Suprapubic skin (tissue), 4 donors: Measurements from ENCODE around the gene PIK3R4. TPM values are rescaled to one million over a fixed set of nuclear protein-coding genes. Genes with fewer than 3 reads are reported as not detected.

ENCODE experiments used
- DNase-seq, 2 donors: peaks; one replicate each; pipeline ENCODE4 v3.0.0-alpha.2; 2019; ENCODE audit warnings: low spot score in 2 of 2
- H3K27ac ChIP-seq: fragments of 200-600 bp; sonication (generic); one replicate; pipeline ENCODE4 v1.5.1; 2019
- H3K27me3 ChIP-seq: fragments of 200-600 bp; sonication (generic); one replicate; pipeline ENCODE4 v1.5.1; 2019
- H3K36me3 ChIP-seq: fragments of 200-600 bp; sonication (generic); one replicate; pipeline ENCODE4 v1.5.1; 2019
- H3K4me1 ChIP-seq: fragments of 200-600 bp; sonication (generic); one replicate; pipeline ENCODE4 v1.5.1; 2019
- H3K4me3 ChIP-seq: fragments of 200-600 bp; sonication (generic); one replicate; pipeline ENCODE4 v1.5.1; 2019; ENCODE audit warnings: mild to moderate bottlenecking
- H3K9me3 ChIP-seq: fragments of 200-600 bp; sonication (generic); one replicate; pipeline ENCODE4 v1.5.1; 2019
- CTCF ChIP-seq, 2 donors: fragments of 200-600 bp in 1 of 2; fragments of 450-650 bp in 1 of 2; sonication (generic) in 1 of 2; IDR thresholded peaks; one replicate each; pipeline ENCODE4 v1.5.1; 2016 to 2019; ENCODE audit warnings: antibody characterized with exemption in 2 of 2, mild to moderate bottlenecking in 1 of 2, moderate library complexity in 1 of 2
- EP300 ChIP-seq: sonication (generic); formaldehyde crosslinking; IDR thresholded peaks from one replicate; pipeline ENCODE4 v1.6.1; 2017; ENCODE audit warnings: antibody characterized with exemption
- POLR2A ChIP-seq, 2 donors: fragments of 450-650 bp; IDR thresholded peaks; one replicate each; pipeline ENCODE4 v1.6.1; 2017; ENCODE audit warnings: antibody characterized with exemption in 2 of 2, mild to moderate bottlenecking in 2 of 2, moderate library complexity in 2 of 2
- POLR2AphosphoS5 ChIP-seq, 3 donors: sonication (generic); formaldehyde crosslinking; IDR thresholded peaks; one replicate each; pipeline ENCODE4 v1.6.1; 2017; ENCODE audit warnings: antibody characterized with exemption in 3 of 3
- WGBS: methylation state at CpG from one replicate; pipeline ENCODE4 v1.1.5; 2018; 5-methylcytosine and 5-hydroxymethylcytosine counted together
- total RNA-seq, 4 donors: library from RNA; depleted of rRNA; stranded (reverse); fragments of >200 nt; gene quantifications; one replicate each; pipeline ENCODE4 v1.1.0, GENCODE V29; 2016

Gene PIK3R4
- total RNA-seq, 4 donors from 2014 or later, result 35.6 to 48.5 (median 39.3) TPM

GRCh38 chr3:130772129-130772528, 25.5 kb upstream of the PIK3R4 start:
- H3K4me1 ChIP-seq, result no peaks in the 10 kb centered on the region
- H3K9me3 ChIP-seq, result no peaks in the 10 kb centered on the region
- TF ChIP-seq CTCF (IDR thresholded peaks at IDR 0.05) (no peak), POLR2AphosphoS5 (IDR thresholded peaks at IDR 0.05) (no peak), POLR2A (IDR thresholded peaks at IDR 0.05) (no peak), EP300 (no peak)
- no peaks in the 10 kb centered on the region for H3K36me3 ChIP-seq
- no peak for DNase-seq
- H3K27ac ChIP-seq, result no peak overlapping the region
- H3K27me3 ChIP-seq, result no peaks in the 10 kb centered on the region
- H3K4me3 ChIP-seq, result no peak overlapping the region

GRCh38 chr3:130770644-130771043, 24.0 kb upstream of the PIK3R4 start:
- Histone ChIP-seq H3K36me3 (no peaks in the 10 kb centered on the region), H3K4me1 (no peaks in the 10 kb centered on the region), H3K27me3 (no peaks in the 10 kb centered on the region), H3K9me3 (no peaks in the 10 kb centered on the region), H3K27ac (no peak overlapping the region), H3K4me3 (no peak overlapping the region)
- no peak for TF ChIP-seq POLR2A (IDR thresholded peaks at IDR 0.05)
- no peak for TF ChIP-seq POLR2AphosphoS5 (IDR thresholded peaks at IDR 0.05)
- DNase-seq, result no peak
- 84% methylated on average over 2 of the region's 2 CpGs for WGBS

GRCh38 chr3:130761730-130762311, 15.2 kb upstream of the PIK3R4 start:
- Histone ChIP-seq H3K4me3 (no peak overlapping the region), H3K36me3 (no peaks in the 10 kb centered on the region), H3K27ac (no peak overlapping the region), H3K4me1 (peaks cover 3% of the 10 kb centered on the region), H3K9me3 (no peaks in the 10 kb centered on the region), H3K27me3 (no peaks in the 10 kb centered on the region)
- no peak for DNase-seq
- no peak for TF ChIP-seq POLR2AphosphoS5 (IDR thresholded peaks at IDR 0.05)
- no peak for TF ChIP-seq CTCF (IDR thresholded peaks at IDR 0.05)
- no peak for TF ChIP-seq EP300
- no peak for TF ChIP-seq POLR2A (IDR thresholded peaks at IDR 0.05)
- 81% methylated on average over 9 of the region's 9 CpGs for WGBS

GRCh38 chr3:130760922-130761321, 14.3 kb upstream of the PIK3R4 start:
- no peak overlapping the region for H3K27ac ChIP-seq
- WGBS, result 68% methylated on average over 1 of the region's 1 CpG
- DNase-seq, result no peak

GRCh38 chr3:130759692-130760338, 13.2 kb upstream of the PIK3R4 start:
- no peaks in the 10 kb centered on the region for H3K9me3 ChIP-seq
- no peak overlapping the region for H3K4me3 ChIP-seq
- peak in 1 of 2 donors; percentile 69 for TF ChIP-seq CTCF (IDR thresholded peaks at IDR 0.05)
- TF ChIP-seq POLR2AphosphoS5 (IDR thresholded peaks at IDR 0.05), result no peak
- 3% methylated on average over 4 of the region's 4 CpGs for WGBS
- no peaks in the 10 kb centered on the region for H3K36me3 ChIP-seq
- peaks cover 3% of the 10 kb centered on the region for H3K4me1 ChIP-seq
- H3K27me3 ChIP-seq, result no peaks in the 10 kb centered on the region
- DNase-seq, result no peak
- H3K27ac ChIP-seq, result no peak overlapping the region

More at GRCh38 chr3:130760922-130761321, 14.3 kb upstream of the PIK3R4 start:
- Histone ChIP-seq H3K4me3 (no peak overlapping the region), H3K9me3 (no peaks in the 10 kb centered on the region), H3K27me3 (no peaks in the 10 kb centered on the region), H3K36me3 (no peaks in the 10 kb centered on the region), H3K4me1 (peaks cover 3% of the 10 kb centered on the region)
- TF ChIP-seq CTCF (IDR thresholded peaks at IDR 0.05) (no peak), EP300 (no peak), POLR2AphosphoS5 (IDR thresholded peaks at IDR 0.05) (no peak), POLR2A (IDR thresholded peaks at IDR 0.05) (no peak)
